ENCODE results near the gene PARD3. TPM values are rescaled to one million over a fixed set of nuclear protein-coding genes. Genes with fewer than 3 reads are reported as not detected.

Gene PARD3
- total RNA-seq, 4 donors from 2014 or later, result 27.3 to 65.3 (median 55.6) TPM

GRCh38 chr10:34538281-34538829 lies 276.7 kb downstream of the PARD3 start:
- in situ Hi-C loops (cut with MboI; ENCODE audit: low pct_ligation_motif_present in 1 of 4, low pct_unique_long_range_greater_than_20kb in 1 of 4, low sequenced_read_pairs in 3 of 4), result no loop called here
- TF ChIP-seq EP300 (IDR thresholded peaks at IDR 0.05; ENCODE audit: low read depth) (no peak), POLR2A (IDR thresholded peaks at IDR 0.05) (no peak), POLR2AphosphoS5 (IDR thresholded peaks at IDR 0.05) (no peak), CTCF (IDR thresholded peaks at IDR 0.05) (no peak)
- 66 to 69% methylated on average over 2 to 10 of the region's 10 CpGs for WGBS, 2 donors (ENCODE audit: low coverage in 1 of 2)
- no peaks in the 10 kb centered on the region for H3K9me3 ChIP-seq
- no peak for DNase-seq
- H3K4me1 ChIP-seq, result peaks cover 0 to 30% (median 5%) of the 10 kb centered on the region in 4 donors
- H3K27me3 ChIP-seq, result no peaks in the 10 kb centered on the region
- intact Hi-C loops (cut with DNase I; ENCODE audit: low total_unique reads), result no loop called here
- H3K36me3 ChIP-seq, result no peaks in the 10 kb centered on the region
- peak overlapping the region; percentile 38 to 74 (median 60) for H3K27ac ChIP-seq
- H3K4me3 ChIP-seq, result no peak overlapping the region

GRCh38 chr10:34537629-34538231 lies 277.4 kb downstream of the PARD3 start:
- in situ Hi-C loops (cut with MboI; ENCODE audit: low pct_ligation_motif_present in 1 of 4, low pct_unique_long_range_greater_than_20kb in 1 of 4, low sequenced_read_pairs in 3 of 4) (no loop called here), intact Hi-C loops (cut with DNase I; ENCODE audit: low total_unique reads) (no loop called here)
- DNase-seq, result no peak
- peak overlapping the region; percentile 38 to 74 (median 60) for H3K27ac ChIP-seq
- H3K27me3 ChIP-seq, result no peaks in the 10 kb centered on the region
- H3K4me3 ChIP-seq, result no peak overlapping the region
- no peaks in the 10 kb centered on the region for H3K36me3 ChIP-seq
- no peak for TF ChIP-seq POLR2AphosphoS5 (IDR thresholded peaks at IDR 0.05)
- no peak for TF ChIP-seq EP300 (IDR thresholded peaks at IDR 0.05; ENCODE audit: low read depth)
- no peak for TF ChIP-seq CTCF (IDR thresholded peaks at IDR 0.05)
- TF ChIP-seq POLR2A (IDR thresholded peaks at IDR 0.05), result no peak
- 80 to 87% methylated on average over 4 to 6 of the region's 6 CpGs for WGBS, 2 donors (ENCODE audit: low coverage in 1 of 2)
- peaks cover 0 to 30% (median 5%) of the 10 kb centered on the region in 4 donors for H3K4me1 ChIP-seq
- no peaks in the 10 kb centered on the region for H3K9me3 ChIP-seq

- Histone ChIP-seq H3K9me3 (no peaks in the 10 kb centered on the region), H3K4me3 (no peak overlapping the region), H3K27me3 (no peaks in the 10 kb centered on the region), H3K36me3 (no peaks in the 10 kb centered on the region), H3K4me1 (peaks cover 0 to 30% (median 5%) of the 10 kb centered on the region in 4 donors), H3K27ac (no peak overlapping the region)
- TF ChIP-seq POLR2A (IDR thresholded peaks at IDR 0.05), result no peak
- TF ChIP-seq POLR2AphosphoS5 (IDR thresholded peaks at IDR 0.05), result no peak
- no peak for TF ChIP-seq CTCF (IDR thresholded peaks at IDR 0.05)
- TF ChIP-seq EP300 (IDR thresholded peaks at IDR 0.05; ENCODE audit: low read depth), result no peak
- intact Hi-C loops (cut with DNase I; ENCODE audit: low total_unique reads), result no loop called here
- in situ Hi-C loops (cut with MboI; ENCODE audit: low pct_ligation_motif_present in 1 of 4, low pct_unique_long_range_greater_than_20kb in 1 of 4, low sequenced_read_pairs in 3 of 4), result no loop called here
- 79 to 85% methylated on average over 4 of the region's 4 CpGs for WGBS, 2 donors (ENCODE audit: low coverage in 1 of 2)
- DNase-seq, result no peak
Measured at GRCh38 chr10:34535872-34536271, 279.2 kb downstream of the PARD3 start.

- intact Hi-C loops (cut with DNase I; ENCODE audit: low total_unique reads), result no loop called here
- WGBS, 2 donors (ENCODE audit: low coverage in 1 of 2), result 78 to 83% methylated on average over 1 to 4 of the region's 4 CpGs
- in situ Hi-C loops (cut with MboI; ENCODE audit: low pct_ligation_motif_present in 1 of 4, low pct_unique_long_range_greater_than_20kb in 1 of 4, low sequenced_read_pairs in 3 of 4), result no loop called here
- H3K4me3 ChIP-seq, result no peak overlapping the region
- TF ChIP-seq CTCF (IDR thresholded peaks at IDR 0.05), result no peak
- TF ChIP-seq EP300 (IDR thresholded peaks at IDR 0.05; ENCODE audit: low read depth), result no peak
- no peak for TF ChIP-seq POLR2AphosphoS5 (IDR thresholded peaks at IDR 0.05)
- TF ChIP-seq POLR2A (IDR thresholded peaks at IDR 0.05), result no peak
- H3K4me1 ChIP-seq, result peaks cover 0 to 4% (median 0%) of the 10 kb centered on the region in 4 donors
- no peak overlapping the region for H3K27ac ChIP-seq
- no peak for DNase-seq
- no peaks in the 10 kb centered on the region for H3K27me3 ChIP-seq
- H3K9me3 ChIP-seq, result no peaks in the 10 kb centered on the region
- no peaks in the 10 kb centered on the region for H3K36me3 ChIP-seq
Measured at GRCh38 chr10:34530778-34531177, 284.3 kb downstream of the PARD3 start.
